DOHH2 (cell line): ENCODE results near the gene TNFSF8.

Experiments
- EZH2phosphoT487 ChIP-seq: fragments of 200-600 bp; sonication (generic); IDR thresholded peaks from 2 replicates; pipeline ENCODE4 v1.6.1; 2017; ENCODE audit warnings: borderline replicate concordance, mild to moderate bottlenecking, antibody characterized with exemption, low read length, moderate library complexity, mixed read lengths
- TF ChIP-seq, protein P1 (sequence below): fragments of 200-600 bp; sonication (generic); IDR thresholded peaks from one replicate; pipeline ENCODE4 v1.5.1; 2014; ENCODE audit warnings: antibody characterized with exemption, mild to moderate bottlenecking, low read depth, low read length; ENCODE audit not compliant: poor library complexity, severe bottlenecking

DNA sequence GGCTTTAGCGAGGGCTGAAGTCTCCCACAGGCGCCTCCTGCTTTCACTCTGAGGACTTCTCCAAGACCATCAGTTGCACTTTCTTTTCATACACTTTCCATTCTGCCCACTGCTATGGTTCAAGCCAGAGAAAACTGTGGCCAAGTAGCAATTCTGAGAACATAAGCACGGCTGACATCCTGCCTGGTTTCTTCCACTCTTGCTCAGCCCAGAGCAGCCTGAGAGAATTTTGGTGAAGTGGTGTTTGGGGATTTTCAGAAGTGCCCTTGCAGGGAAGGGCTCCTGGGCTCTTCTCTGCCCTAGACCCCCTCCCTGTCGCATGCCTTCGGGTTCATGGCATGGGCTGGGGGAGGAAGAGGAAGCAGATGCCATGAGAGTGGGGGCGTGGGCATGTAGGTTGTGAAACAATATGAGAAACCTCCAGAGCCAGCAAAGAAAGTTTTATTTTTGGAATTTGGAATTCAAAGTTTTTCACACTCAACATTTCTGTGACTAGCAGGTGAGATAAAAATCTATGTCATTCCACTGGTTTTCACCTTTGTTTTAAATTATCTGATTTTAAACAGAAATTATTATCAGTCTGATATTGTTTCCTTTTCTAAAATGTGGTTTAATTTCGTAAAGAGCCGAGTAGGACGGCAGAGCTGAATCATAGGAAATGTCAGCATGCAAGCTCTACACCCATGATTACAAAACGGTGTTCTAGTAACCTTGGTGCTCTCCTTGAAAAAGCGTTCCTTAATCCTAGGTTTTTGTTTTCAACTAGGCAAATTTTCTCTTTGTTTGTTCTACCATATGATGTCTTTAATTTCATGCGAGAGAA lies 27.8 kb upstream of the TNFSF8 start:
- TF ChIP-seq, protein P1, sequence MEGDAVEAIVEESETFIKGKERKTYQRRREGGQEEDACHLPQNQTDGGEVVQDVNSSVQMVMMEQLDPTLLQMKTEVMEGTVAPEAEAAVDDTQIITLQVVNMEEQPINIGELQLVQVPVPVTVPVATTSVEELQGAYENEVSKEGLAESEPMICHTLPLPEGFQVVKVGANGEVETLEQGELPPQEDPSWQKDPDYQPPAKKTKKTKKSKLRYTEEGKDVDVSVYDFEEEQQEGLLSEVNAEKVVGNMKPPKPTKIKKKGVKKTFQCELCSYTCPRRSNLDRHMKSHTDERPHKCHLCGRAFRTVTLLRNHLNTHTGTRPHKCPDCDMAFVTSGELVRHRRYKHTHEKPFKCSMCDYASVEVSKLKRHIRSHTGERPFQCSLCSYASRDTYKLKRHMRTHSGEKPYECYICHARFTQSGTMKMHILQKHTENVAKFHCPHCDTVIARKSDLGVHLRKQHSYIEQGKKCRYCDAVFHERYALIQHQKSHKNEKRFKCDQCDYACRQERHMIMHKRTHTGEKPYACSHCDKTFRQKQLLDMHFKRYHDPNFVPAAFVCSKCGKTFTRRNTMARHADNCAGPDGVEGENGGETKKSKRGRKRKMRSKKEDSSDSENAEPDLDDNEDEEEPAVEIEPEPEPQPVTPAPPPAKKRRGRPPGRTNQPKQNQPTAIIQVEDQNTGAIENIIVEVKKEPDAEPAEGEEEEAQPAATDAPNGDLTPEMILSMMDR: no peak
- TF ChIP-seq EZH2phosphoT487: no peak
